ENCODE data around the gene SRL.
"Not testable (repeated sequence)": the region's sequence is repeated elsewhere in the genome, so short reads cannot be mapped to it uniquely, and the experiment has no call there.

SRL gene

GRCh38 chr16:4157376-4157825 lies 84.5 kb downstream of the SRL start:
- DNase-seq, result no peak

- DNase-seq, result not testable (repeated sequence)
These were observed 85.4 kb downstream of the SRL start for GRCh38 chr16:4156503-4156902.

- DNase-seq, result not testable (repeated sequence)
These were observed 88.5 kb downstream of the SRL start for GRCh38 chr16:4153364-4153763.

- no peak for DNase-seq
These were observed 89.6 kb downstream of the SRL start for GRCh38 chr16:4152267-4152666.

- no peak for DNase-seq
These were observed 94.6 kb downstream of the SRL start for GRCh38 chr16:4147236-4147635.

GRCh38 chr16:4142268-4142667 lies 99.6 kb downstream of the SRL start:
- peak; percentile 66 to 72 for DNase-seq

GRCh38 chr16:4141604-4142003 lies 100.3 kb downstream of the SRL start:
- no peak for DNase-seq

GRCh38 chr16:4140652-4141051 lies 101.2 kb downstream of the SRL start:
- DNase-seq, result no peak

- DNase-seq, result no peak
These were observed 101.9 kb downstream of the SRL start for GRCh38 chr16:4139968-4140367.
